K562 (cell line): ENCODE measurements around the gene RAB6B. TPM values are rescaled to one million over a fixed set of nuclear protein-coding genes. Genes with fewer than 3 reads are reported as not detected.

Experiments used
- ATAC-seq: fragments of 200-7000 bp; cut with Tn5 transposase; 3 replicates; pipeline ENCODE4 v1.9.1; 2020; ENCODE audit warnings: moderate library complexity
- BruUV-seq: library from RNA; stranded (reverse); fragments of 400-500 nt; replicated peaks from 2 replicates; lab custom pipeline; 2021; lab: Mats Ljungman, UMichigan
- CTCF ChIA-PET: fragments of 300-600 bp; formaldehyde crosslinking; extraction: SDS; loops from one replicate; lab custom pipeline; 2021; ENCODE audit warnings: low intra/inter-chr PET ratio; lab: Yijun Ruan, JAX
- POLR2A ChIA-PET: fragments of 300-600, 350-650 bp; sonication (Branson Sonifier 250); formaldehyde crosslinking; extraction: SDS; loops from one replicate; lab custom pipeline; 2021; ENCODE audit warnings: antibody characterized with exemption, inconsistent platforms; lab: Yijun Ruan, JAX
- DNase-seq, 4 experiments: peaks; one replicate each; pipeline versions ENCODE4 v3.0.0 to v3.0.0-alpha.2; 2011 to 2018; ENCODE audit warnings: low spot score in 3 of 4, mixed read lengths in 3 of 4; ENCODE audit errors: extremely low read depth in 1 of 4
- FAIRE-seq: peaks from 2 replicates; lab custom pipeline; 2011; peaks lifted over from hg19 to GRCh38; lab: Jason Lieb, UNC
- H2AFZ ChIP-seq: 2 replicates; pipeline ENCODE4 v1.6.0; 2011; ENCODE audit warnings: low read depth, low read length, control low read depth, inconsistent platforms
- H3K27ac ChIP-seq: fragments of 200-600 bp; 3 replicates; pipeline ENCODE4 v1.8.0; 2011; ENCODE audit warnings: low read depth, mild to moderate bottlenecking, control low read depth, inconsistent platforms, low read length, moderate library complexity, mixed read lengths; ENCODE audit errors: extremely low read depth
- H3K27me3 ChIP-seq, 2 experiments: fragments of 300-600 bp in 1 of 2; 2 replicates in 1 of 2; 3 replicates in 1 of 2; pipeline versions ENCODE4 v1.6.0 to v1.8.0; 2011; ENCODE audit warnings: inconsistent platforms in 2 of 2, low read length in 2 of 2, mild to moderate bottlenecking in 1 of 2, mixed read lengths in 1 of 2, moderate library complexity in 1 of 2; ENCODE audit not compliant: control insufficient read depth in 2 of 2, insufficient read depth in 2 of 2
- H3K36me3 ChIP-seq: fragments of 300-600 bp; 3 replicates; pipeline ENCODE4 v1.8.0; 2011; ENCODE audit warnings: mild to moderate bottlenecking, low read length, inconsistent platforms; ENCODE audit not compliant: control insufficient read depth, insufficient read depth
- H3K4me1 ChIP-seq, 2 experiments: fragments of 200-600 bp in 1 of 2; replicated peaks in 1 of 2; 2 replicates in 1 of 2; 3 replicates in 1 of 2; pipeline versions ENCODE4 v1.5.1 to v1.8.0; 2011; ENCODE audit warnings: inconsistent platforms in 2 of 2, low read length in 2 of 2, mild to moderate bottlenecking in 1 of 2, mixed read lengths in 1 of 2, moderate library complexity in 1 of 2; ENCODE audit not compliant: control insufficient read depth in 2 of 2, insufficient read depth in 2 of 2
- H3K4me2 ChIP-seq: 2 replicates; pipeline ENCODE4 v1.6.1; 2011; ENCODE audit warnings: low read length, control low read depth, inconsistent platforms, mixed read lengths; ENCODE audit not compliant: insufficient read depth
- H3K4me3 ChIP-seq: fragments of 200-600 bp; sonication (generic), shearing (Covaris generic); 2 replicates; pipeline ENCODE4 v1.5.1; 2016; ENCODE audit warnings: control low read depth, inconsistent platforms
- H3K79me2 ChIP-seq: fragments of 200-600 bp; 3 replicates; pipeline ENCODE4 v1.8.0; 2011; ENCODE audit warnings: low read length, inconsistent platforms; ENCODE audit not compliant: control insufficient read depth, insufficient read depth
- H3K9ac ChIP-seq, 2 experiments: 2 replicates each; pipeline versions ENCODE4 v1.6.0 to v1.6.1; 2011; ENCODE audit warnings: low read depth in 2 of 2, low read length in 2 of 2, control low read depth in 1 of 2, inconsistent platforms in 1 of 2, mild to moderate bottlenecking in 1 of 2, mixed read lengths in 1 of 2; ENCODE audit not compliant: insufficient read depth in 1 of 2
- H3K9me1 ChIP-seq: one replicate; pipeline ENCODE4 v1.6.0; 2011; ENCODE audit warnings: inconsistent platforms, mild to moderate bottlenecking, low read length, moderate library complexity; ENCODE audit not compliant: control insufficient read depth, insufficient read depth
- H3K9me3 ChIP-seq: replicated peaks from 2 replicates; pipeline ENCODE4 v1.5.1; 2011; ENCODE audit warnings: low read depth, low read length, inconsistent platforms; ENCODE audit not compliant: control insufficient read depth, insufficient read depth
- H4K20me1 ChIP-seq: replicated peaks from 2 replicates; pipeline ENCODE4 v1.6.1; 2011; ENCODE audit warnings: low read length, inconsistent platforms, mixed read lengths; ENCODE audit not compliant: control insufficient read depth, insufficient read depth
- ARHGAP35 ChIP-seq: fragments of 450-650 bp; IDR thresholded peaks from 2 replicates; pipeline ENCODE4 v1.6.1; 2018; ENCODE audit not compliant: partially characterized antibody
- DMBX1 ChIP-seq: fragments of 250-450 bp; sonication (Bioruptor Pico); IDR thresholded peaks from 2 replicates; pipeline ENCODE4 v1.8.0; 2022; ENCODE audit warnings: inconsistent platforms, mild to moderate bottlenecking, moderate library complexity, borderline replicate concordance
- HMGN3 ChIP-seq: IDR thresholded peaks from 2 replicates; pipeline ENCODE4 v1.6.1; 2011; ENCODE audit warnings: borderline replicate concordance, low read depth, mild to moderate bottlenecking, mixed read lengths, low read length; ENCODE audit not compliant: insufficient read length; ENCODE audit errors: extremely low read depth
- ILK ChIP-seq: fragments of 450-650 bp; IDR thresholded peaks from 2 replicates; pipeline ENCODE4 v1.6.1; 2016; ENCODE audit warnings: missing genetic modification characterization, low read depth, mild to moderate bottlenecking, missing compliant biosample characterization, moderate library complexity, borderline replicate concordance
- MAFF ChIP-seq: IDR thresholded peaks from 2 replicates; pipeline ENCODE4 v1.6.1; 2012; ENCODE audit warnings: low read length, improper control_type of control experiment
- POLR3A ChIP-seq: IDR thresholded peaks from 2 replicates; pipeline ENCODE4 v1.6.1; 2011; ENCODE audit warnings: borderline replicate concordance, mild to moderate bottlenecking, moderate library complexity; ENCODE audit not compliant: insufficient read length, insufficient read depth; ENCODE audit errors: extremely low read depth
- ZNF445 ChIP-seq: fragments of 250-450 bp; sonication (Bioruptor Pico); IDR thresholded peaks from 2 replicates; pipeline ENCODE4 v1.4.0; 2020; ENCODE audit warnings: low read depth, mild to moderate bottlenecking, moderate library complexity
- WGBS: fragments of 100-300 bp; shearing (Covaris generic); methylation state at CpG from one replicate; pipeline ENCODE4 v1.1.6; 2016; ENCODE audit warnings: low coverage, mixed read lengths; ENCODE audit not compliant: insufficient coverage; ENCODE audit errors: missing lambda C conversion rate; 5-methylcytosine and 5-hydroxymethylcytosine counted together
- in situ Hi-C: fragments of 300-500 bp; cut with MboI; formaldehyde crosslinking; loops from 4 replicates; pipeline ENCODE4 v1.15.0; 2018; ENCODE audit warnings: inconsistent platforms, mixed read lengths
- intact Hi-C: fragments of 100-400 bp; cut with micrococcal nuclease; formaldehyde crosslinking; loops from 2 replicates; pipeline ENCODE4 v1.14.2; 2022
- polyA plus RNA-seq, 8 experiments: library from polyadenylated mRNA; depleted of rRNA in 4 of 8; stranded (reverse) in 5 of 8; unstranded in 3 of 8; fragments of >200 nt; fragmentation: Nextera tagmentation in 2 of 8; fragmentation: Illumina TruSeq in 1 of 8; extraction: Ambion mirVana in 2 of 8; extraction: Trizol in 1 of 8; gene quantifications; 2 replicates each; pipeline versions ENCODE4 v1.2.1 to v1.2.3, GENCODE V29; 2011 to 2014; ENCODE audit warnings: inconsistent platforms in 1 of 8, missing spikeins in 1 of 8
- total RNA-seq, 7 experiments: library from RNA; depleted of rRNA in 6 of 7; stranded (reverse); fragments of >200 nt in 6 of 7; fragmentation: Illumina TruSeq in 2 of 7; extraction: Trizol in 2 of 7; gene quantifications; 2 replicates each; pipeline versions ENCODE4 v1.2.1 to v1.2.3, GENCODE V29; 2011 to 2021; ENCODE audit warnings: low replicate concordance in 1 of 7
- TF ChIP-seq, protein P1 (sequence below): fragments of 450-650 bp; IDR thresholded peaks from 2 replicates; pipeline ENCODE4 v1.7.0; 2016; ENCODE audit warnings: borderline replicate concordance
- TF ChIP-seq, protein P2 (sequence below), 3 experiments: fragments of 200-800 bp in 1 of 3; fragments of 250-450 bp in 1 of 3; fragments of 450-650 bp in 1 of 3; sonication (Bioruptor Pico) in 1 of 3; sonication (Bioruptor generic) in 1 of 3; formaldehyde crosslinking in 1 of 3; IDR thresholded peaks; 2 replicates each; pipeline versions ENCODE4 v1.6.1 to v1.8.0; 2016 to 2022; ENCODE audit warnings: mild to moderate bottlenecking in 2 of 3, missing genetic modification characterization in 2 of 3, missing compliant biosample characterization in 1 of 3, moderate library complexity in 1 of 3

Gene RAB6B
- total and polyA plus RNA-seq, 9 of the 15 experiments (the other 6 are each of a cell fraction or from before 2014, with no cell fraction given) = 0.60 to 18.1 (median 1.5) TPM

GRCh38 chr3:133869586-133869985, 26.1 kb downstream of the RAB6B start:
- Histone ChIP-seq H3K9me1 (no peaks in the 10 kb centered on the region), H3K4me2 (no peak overlapping the region), H3K79me2 (no peaks in the 10 kb centered on the region), H3K36me3 (no peaks in the 10 kb centered on the region; the same call in 2 of the 3 replicates), H2AFZ (no peak overlapping the region), H3K9ac (no peak overlapping the region), H3K9me3 (no peaks in the 10 kb centered on the region), H4K20me1 (no peaks in the 10 kb centered on the region), H3K27ac (no peak overlapping the region), H3K4me1 (peaks cover 0 to 4% of the 10 kb centered on the region in 2 experiments; a peak in 3 of 5 replicates), H3K4me3 (no peak overlapping the region), H3K27me3 (no peaks in the 10 kb centered on the region)
- 61% methylated on average over 4 of the region's 6 CpGs for WGBS
- in situ Hi-C loops (no loop called here), intact Hi-C loops (no loop called here)
- FAIRE-seq (no peak), ATAC-seq (no peak), DNase-seq (no peak)
- TF ChIP-seq ILK (tag) = no peak
- TF ChIP-seq, protein P1, sequence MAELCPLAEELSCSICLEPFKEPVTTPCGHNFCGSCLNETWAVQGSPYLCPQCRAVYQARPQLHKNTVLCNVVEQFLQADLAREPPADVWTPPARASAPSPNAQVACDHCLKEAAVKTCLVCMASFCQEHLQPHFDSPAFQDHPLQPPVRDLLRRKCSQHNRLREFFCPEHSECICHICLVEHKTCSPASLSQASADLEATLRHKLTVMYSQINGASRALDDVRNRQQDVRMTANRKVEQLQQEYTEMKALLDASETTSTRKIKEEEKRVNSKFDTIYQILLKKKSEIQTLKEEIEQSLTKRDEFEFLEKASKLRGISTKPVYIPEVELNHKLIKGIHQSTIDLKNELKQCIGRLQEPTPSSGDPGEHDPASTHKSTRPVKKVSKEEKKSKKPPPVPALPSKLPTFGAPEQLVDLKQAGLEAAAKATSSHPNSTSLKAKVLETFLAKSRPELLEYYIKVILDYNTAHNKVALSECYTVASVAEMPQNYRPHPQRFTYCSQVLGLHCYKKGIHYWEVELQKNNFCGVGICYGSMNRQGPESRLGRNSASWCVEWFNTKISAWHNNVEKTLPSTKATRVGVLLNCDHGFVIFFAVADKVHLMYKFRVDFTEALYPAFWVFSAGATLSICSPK = no peak
- TF ChIP-seq DMBX1 (CRISPR knock-in tag) = no peak
- no peak for TF ChIP-seq POLR3A
- TF ChIP-seq, protein P2, sequence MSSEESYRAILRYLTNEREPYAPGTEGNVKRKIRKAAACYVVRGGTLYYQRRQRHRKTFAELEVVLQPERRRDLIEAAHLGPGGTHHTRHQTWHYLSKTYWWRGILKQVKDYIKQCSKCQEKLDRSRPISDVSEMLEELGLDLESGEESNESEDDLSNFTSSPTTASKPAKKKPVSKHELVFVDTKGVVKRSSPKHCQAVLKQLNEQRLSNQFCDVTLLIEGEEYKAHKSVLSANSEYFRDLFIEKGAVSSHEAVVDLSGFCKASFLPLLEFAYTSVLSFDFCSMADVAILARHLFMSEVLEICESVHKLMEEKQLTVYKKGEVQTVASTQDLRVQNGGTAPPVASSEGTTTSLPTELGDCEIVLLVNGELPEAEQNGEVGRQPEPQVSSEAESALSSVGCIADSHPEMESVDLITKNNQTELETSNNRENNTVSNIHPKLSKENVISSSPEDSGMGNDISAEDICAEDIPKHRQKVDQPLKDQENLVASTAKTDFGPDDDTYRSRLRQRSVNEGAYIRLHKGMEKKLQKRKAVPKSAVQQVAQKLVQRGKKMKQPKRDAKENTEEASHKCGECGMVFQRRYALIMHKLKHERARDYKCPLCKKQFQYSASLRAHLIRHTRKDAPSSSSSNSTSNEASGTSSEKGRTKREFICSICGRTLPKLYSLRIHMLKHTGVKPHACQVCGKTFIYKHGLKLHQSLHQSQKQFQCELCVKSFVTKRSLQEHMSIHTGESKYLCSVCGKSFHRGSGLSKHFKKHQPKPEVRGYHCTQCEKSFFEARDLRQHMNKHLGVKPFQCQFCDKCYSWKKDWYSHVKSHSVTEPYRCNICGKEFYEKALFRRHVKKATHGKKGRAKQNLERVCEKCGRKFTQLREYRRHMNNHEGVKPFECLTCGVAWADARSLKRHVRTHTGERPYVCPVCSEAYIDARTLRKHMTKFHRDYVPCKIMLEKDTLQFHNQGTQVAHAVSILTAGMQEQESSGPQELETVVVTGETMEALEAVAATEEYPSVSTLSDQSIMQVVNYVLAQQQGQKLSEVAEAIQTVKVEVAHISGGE (CRISPR knock-in tag; IDR thresholded peaks at IDR 0.05) = no peak
- no peak for TF ChIP-seq ARHGAP35
- TF ChIP-seq HMGN3 = no peak
- TF ChIP-seq MAFF = no peak
- TF ChIP-seq ZNF445 = no peak
- CTCF ChIA-PET = no interaction called here
- POLR2A ChIA-PET = no interaction called here
- BruUV-seq = no TSS peak
